Astrocyte (in vitro differentiated cells and primary cell): ENCODE results near the gene C16orf86. TPM values are rescaled to one million over a fixed set of nuclear protein-coding genes. Genes with fewer than 3 reads are reported as not detected.

ENCODE experiments used
- DNase-seq: peaks from one replicate; pipeline ENCODE4 v3.0.0-alpha.2; 2010; ENCODE audit warnings: low read depth
- FAIRE-seq: peaks from 2 replicates; lab custom pipeline; 2011; peaks lifted over from hg19 to GRCh38; lab: Jason Lieb, UNC
- H2AFZ ChIP-seq: 2 replicates; pipeline ENCODE4 v1.6.0; 2012; ENCODE audit warnings: low read depth, low read length, inconsistent platforms
- H3K27ac ChIP-seq: 2 replicates; pipeline ENCODE4 v1.5.1; 2011; ENCODE audit warnings: low read depth, low read length, inconsistent platforms
- H3K27me3 ChIP-seq: 2 replicates; pipeline ENCODE4 v1.6.0; 2011; ENCODE audit warnings: low read length, inconsistent platforms; ENCODE audit not compliant: insufficient read depth
- H3K36me3 ChIP-seq: 2 replicates; pipeline ENCODE4 v1.5.1; 2011; ENCODE audit warnings: low read length, inconsistent platforms; ENCODE audit not compliant: insufficient read depth
- H3K4me1 ChIP-seq: 2 replicates; pipeline ENCODE4 v1.5.1; 2011; ENCODE audit warnings: low read length, inconsistent platforms; ENCODE audit not compliant: insufficient read depth
- H3K4me2 ChIP-seq: 2 replicates; pipeline ENCODE4 v1.6.0; 2012; ENCODE audit warnings: low read length, inconsistent platforms
- H3K4me3 ChIP-seq: 2 replicates; pipeline ENCODE4 v1.5.1; 2011; ENCODE audit warnings: low read depth, mild to moderate bottlenecking, low read length, inconsistent platforms; ENCODE audit not compliant: insufficient read depth
- H3K79me2 ChIP-seq: 2 replicates; pipeline ENCODE4 v1.6.0; 2012; ENCODE audit warnings: mild to moderate bottlenecking, low read length, inconsistent platforms; ENCODE audit not compliant: insufficient read depth
- H3K9ac ChIP-seq: 2 replicates; pipeline ENCODE4 v1.6.0; 2012; ENCODE audit warnings: mild to moderate bottlenecking, low read length, inconsistent platforms
- H3K9me3 ChIP-seq: 2 replicates; pipeline ENCODE4 v1.5.1; 2012; ENCODE audit warnings: low read depth, mild to moderate bottlenecking, low read length, inconsistent platforms; ENCODE audit not compliant: insufficient read depth
- H4K20me1 ChIP-seq: 2 replicates; pipeline ENCODE4 v1.6.0; 2012; ENCODE audit warnings: low read length, inconsistent platforms; ENCODE audit not compliant: insufficient read depth
- H3K27ac Mint-ChIP-seq: one replicate; pipeline ENCODE4 v1.8.0; 2021; ENCODE audit warnings: mild to moderate bottlenecking, mixed read lengths; ENCODE audit not compliant: unreplicated experiment
- H3K27me3 Mint-ChIP-seq: one replicate; pipeline ENCODE4 v1.8.0; 2021; ENCODE audit warnings: low read depth, mixed read lengths; ENCODE audit not compliant: unreplicated experiment
- H3K36me3 Mint-ChIP-seq: one replicate; pipeline ENCODE4 v1.8.0; 2021; ENCODE audit warnings: low read depth, mixed read lengths; ENCODE audit not compliant: unreplicated experiment
- H3K4me1 Mint-ChIP-seq: one replicate; pipeline ENCODE4 v1.8.0; 2021; ENCODE audit warnings: low read depth, mixed read lengths; ENCODE audit not compliant: unreplicated experiment
- H3K4me3 Mint-ChIP-seq: one replicate; pipeline ENCODE4 v1.8.0; 2021; ENCODE audit warnings: mild to moderate bottlenecking, moderate library complexity, mixed read lengths; ENCODE audit not compliant: unreplicated experiment
- H3K9me3 Mint-ChIP-seq: one replicate; pipeline ENCODE4 v1.8.0; 2021; ENCODE audit warnings: mild to moderate bottlenecking, mixed read lengths; ENCODE audit not compliant: unreplicated experiment
- CTCF ChIP-seq: IDR thresholded peaks from 2 replicates; pipeline ENCODE4 v1.5.1; 2011; ENCODE audit warnings: low read depth, mild to moderate bottlenecking, inconsistent platforms, low read length, moderate library complexity; ENCODE audit not compliant: insufficient read depth
- EZH2 ChIP-seq: IDR thresholded peaks from 2 replicates; pipeline ENCODE4 v1.6.1; 2012; ENCODE audit warnings: mild to moderate bottlenecking, low read length, inconsistent platforms; ENCODE audit not compliant: insufficient read depth
- total RNA-seq: library from RNA; stranded (reverse); gene quantifications from 2 replicates; pipeline ENCODE4 v1.2.1, GENCODE V29; 2021

The C16orf86 gene
- total RNA-seq, 1 donor from 2014 or later: 0.32 TPM

GRCh38 chr16:67672739-67673662, 6.4 kb downstream of the C16orf86 start:
- H3K9me3 ChIP-seq: no peaks in the 10 kb centered on the region
- TF ChIP-seq EZH2: no peak
- peak; percentile 73 for TF ChIP-seq CTCF
- no peaks in the 10 kb centered on the region for H3K79me2 ChIP-seq
- no peaks in the 10 kb centered on the region for H3K27me3 Mint-ChIP-seq
- no peak overlapping the region for H2AFZ ChIP-seq
- peaks cover 9% of the 10 kb centered on the region for H3K4me1 ChIP-seq
- no peaks in the 10 kb centered on the region for H3K27me3 ChIP-seq
- no peak overlapping the region for H3K27ac Mint-ChIP-seq
- H3K4me1 Mint-ChIP-seq: no peaks in the 10 kb centered on the region
- FAIRE-seq (no peak), DNase-seq (peak; percentile 47)
- H3K36me3 ChIP-seq: no peaks in the 10 kb centered on the region
- no peaks in the 10 kb centered on the region for H3K9me3 Mint-ChIP-seq
- H4K20me1 ChIP-seq: peaks cover 7% of the 10 kb centered on the region
- no peak overlapping the region for H3K4me3 Mint-ChIP-seq
- peaks cover 11% of the 10 kb centered on the region for H3K36me3 Mint-ChIP-seq
- no peak overlapping the region for H3K9ac ChIP-seq
- H3K4me3 ChIP-seq: no peak overlapping the region
- H3K27ac ChIP-seq: no peak overlapping the region
- H3K4me2 ChIP-seq: no peak overlapping the region

- peak overlapping the region; percentile 58 for H3K27ac Mint-ChIP-seq
- no peak for FAIRE-seq
- Histone ChIP-seq H3K4me1 (peaks cover 7% of the 10 kb centered on the region), H2AFZ (no peak overlapping the region), H3K4me3 (no peak overlapping the region), H3K9ac (no peak overlapping the region), H3K27me3 (no peaks in the 10 kb centered on the region), H3K36me3 (no peaks in the 10 kb centered on the region), H3K9me3 (no peaks in the 10 kb centered on the region), H3K4me2 (no peak overlapping the region), H3K79me2 (no peaks in the 10 kb centered on the region), H4K20me1 (peaks cover 7% of the 10 kb centered on the region), H3K27ac (no peak overlapping the region)
- no peaks in the 10 kb centered on the region for H3K27me3 Mint-ChIP-seq
- H3K4me1 Mint-ChIP-seq: no peaks in the 10 kb centered on the region
- H3K9me3 Mint-ChIP-seq: no peaks in the 10 kb centered on the region
- H3K36me3 Mint-ChIP-seq: peaks cover 9% of the 10 kb centered on the region
- no peak overlapping the region for H3K4me3 Mint-ChIP-seq
- TF ChIP-seq CTCF: no peak
- TF ChIP-seq EZH2: no peak
- DNase-seq: no peak
Measured at GRCh38 chr16:67673712-67674580, 7.3 kb downstream of the C16orf86 start.
